Effector memory CD4-positive, alpha-beta T cell (primary cell): Measurements from ENCODE around the gene FTO.

Source experiments
- DNase-seq, 3 donors: peaks; one replicate each; pipeline ENCODE4 v3.0.0-alpha.2; 2020
- H3K27ac ChIP-seq: 2 replicates; pipeline ENCODE4 v1.7.0; 2013; ENCODE audit warnings: mild to moderate bottlenecking, low read length, moderate library complexity; ENCODE audit not compliant: insufficient read depth, poor library complexity, severe bottlenecking
- H3K27me3 ChIP-seq: replicated peaks from 2 replicates; pipeline ENCODE4 v1.7.0; 2013; ENCODE audit warnings: mild to moderate bottlenecking, low read length; ENCODE audit not compliant: insufficient read depth, control insufficient read depth, poor library complexity, severe bottlenecking
- H3K36me3 ChIP-seq: 2 replicates; pipeline ENCODE4 v1.7.0; 2013; ENCODE audit warnings: mild to moderate bottlenecking, low read length, moderate library complexity; ENCODE audit not compliant: control insufficient read depth, insufficient read depth
- H3K4me1 ChIP-seq: 2 replicates; pipeline ENCODE4 v1.7.0; 2013; ENCODE audit warnings: low read length, mild to moderate bottlenecking; ENCODE audit not compliant: control insufficient read depth, insufficient read depth, poor library complexity, severe bottlenecking
- H3K4me3 ChIP-seq: 2 replicates; pipeline ENCODE4 v1.7.0; 2013; ENCODE audit warnings: low read length, low read depth, mild to moderate bottlenecking; ENCODE audit not compliant: insufficient read depth, poor library complexity, severe bottlenecking
- H3K9me3 ChIP-seq: 2 replicates; pipeline ENCODE4 v1.7.0; 2013; ENCODE audit warnings: mild to moderate bottlenecking, low read length, moderate library complexity; ENCODE audit not compliant: control insufficient read depth

FTO gene

DNA sequence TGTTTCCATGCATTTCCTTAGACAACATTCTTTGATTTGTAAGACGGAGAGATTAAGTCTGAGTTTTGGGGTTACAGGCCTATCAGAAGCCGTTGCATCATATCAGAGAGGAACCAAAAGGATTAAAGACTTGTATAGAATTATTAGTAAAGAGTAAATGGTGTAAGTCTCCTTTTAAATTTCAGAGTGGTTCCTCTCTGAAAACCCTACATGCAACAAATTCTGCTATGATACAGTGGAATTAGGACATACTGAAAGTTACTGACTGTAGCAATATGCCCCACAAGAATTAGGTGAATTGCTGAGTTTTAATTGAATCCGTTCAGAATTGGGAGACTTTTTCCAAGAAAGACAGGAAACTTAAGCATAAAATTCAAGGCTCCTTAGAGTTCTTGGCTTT, 221.6 kb downstream of the FTO start:
- H3K9me3 ChIP-seq = no peaks in the 10 kb centered on the region
- no peaks in the 10 kb centered on the region for H3K36me3 ChIP-seq
- no peak overlapping the region for H3K27ac ChIP-seq
- DNase-seq = no peak
- no peaks in the 10 kb centered on the region for H3K27me3 ChIP-seq
- H3K4me3 ChIP-seq = no peak overlapping the region
- H3K4me1 ChIP-seq = no peaks in the 10 kb centered on the region

DNA sequence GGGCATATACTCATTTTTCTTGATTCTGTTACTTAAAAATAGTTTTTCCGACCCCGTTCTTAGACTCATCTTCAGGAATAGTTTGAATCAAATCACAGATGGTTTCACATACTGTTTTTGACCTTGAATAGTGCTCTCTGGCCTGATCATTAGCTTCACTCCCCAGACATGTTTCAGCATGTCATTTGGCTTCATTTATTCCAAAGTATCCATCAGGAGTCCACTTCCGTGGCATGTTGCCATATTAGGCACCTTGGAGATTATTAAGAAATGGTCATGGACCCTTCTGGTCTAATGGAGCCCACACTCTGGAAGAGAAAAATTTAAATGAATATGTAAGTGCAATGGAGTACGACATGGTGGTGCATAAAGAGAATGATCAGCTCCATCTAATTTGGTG, 222.3 kb downstream of the FTO start:
- H3K4me1 ChIP-seq = no peaks in the 10 kb centered on the region
- DNase-seq = no peak
- H3K27me3 ChIP-seq = no peaks in the 10 kb centered on the region
- no peaks in the 10 kb centered on the region for H3K9me3 ChIP-seq
- no peak overlapping the region for H3K4me3 ChIP-seq
- H3K27ac ChIP-seq = no peak overlapping the region
- H3K36me3 ChIP-seq = no peaks in the 10 kb centered on the region

DNA sequence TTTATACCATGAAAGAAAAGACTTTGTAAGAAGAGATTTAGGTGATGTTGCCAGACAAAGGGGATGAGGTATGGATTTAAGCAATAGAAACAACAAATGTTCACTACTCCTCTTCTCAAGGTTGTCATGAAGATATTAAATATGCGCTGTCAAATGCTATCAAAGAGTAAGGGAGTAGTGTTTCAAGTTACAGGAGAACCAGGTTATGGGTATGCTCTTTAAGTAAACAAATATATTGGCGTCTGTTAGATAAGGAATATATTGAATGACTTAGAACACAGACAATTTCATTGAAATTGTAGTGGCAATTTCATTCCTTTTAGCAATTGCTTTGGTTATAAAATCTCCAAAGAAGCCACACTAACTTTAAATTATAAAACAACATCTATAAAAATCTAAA, 229.0 kb downstream of the FTO start:
- Histone ChIP-seq H3K36me3 (peaks cover 6% of the 10 kb centered on the region), H3K4me3 (no peak overlapping the region), H3K27me3 (no peaks in the 10 kb centered on the region), H3K9me3 (no peaks in the 10 kb centered on the region), H3K27ac (no peak overlapping the region), H3K4me1 (no peaks in the 10 kb centered on the region)
- DNase-seq = no peak

DNA sequence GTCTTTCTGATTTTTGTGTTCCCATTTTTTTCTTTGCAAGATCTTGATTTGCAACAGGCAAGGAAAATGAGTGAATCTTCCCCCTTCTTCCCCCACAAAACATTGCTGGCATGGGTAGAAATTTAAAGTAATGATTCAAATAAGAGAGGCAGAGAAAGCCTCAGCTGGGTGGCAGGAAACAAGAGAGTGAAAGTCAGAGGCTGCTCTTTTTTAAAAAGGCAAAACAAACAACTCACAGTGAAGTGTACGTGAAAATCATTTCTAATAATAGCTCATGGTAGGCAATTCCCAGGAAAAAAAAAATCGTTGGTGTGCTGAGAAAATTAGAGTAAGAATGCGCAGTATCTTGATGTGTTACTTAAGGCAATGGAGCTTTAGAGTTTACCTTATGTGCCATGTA, 229.5 kb downstream of the FTO start:
- no peak overlapping the region for H3K27ac ChIP-seq
- no peaks in the 10 kb centered on the region for H3K27me3 ChIP-seq
- DNase-seq = no peak
- no peak overlapping the region for H3K4me3 ChIP-seq
- H3K9me3 ChIP-seq = no peaks in the 10 kb centered on the region
- H3K36me3 ChIP-seq = peaks cover 6% of the 10 kb centered on the region
- H3K4me1 ChIP-seq = no peaks in the 10 kb centered on the region

DNA sequence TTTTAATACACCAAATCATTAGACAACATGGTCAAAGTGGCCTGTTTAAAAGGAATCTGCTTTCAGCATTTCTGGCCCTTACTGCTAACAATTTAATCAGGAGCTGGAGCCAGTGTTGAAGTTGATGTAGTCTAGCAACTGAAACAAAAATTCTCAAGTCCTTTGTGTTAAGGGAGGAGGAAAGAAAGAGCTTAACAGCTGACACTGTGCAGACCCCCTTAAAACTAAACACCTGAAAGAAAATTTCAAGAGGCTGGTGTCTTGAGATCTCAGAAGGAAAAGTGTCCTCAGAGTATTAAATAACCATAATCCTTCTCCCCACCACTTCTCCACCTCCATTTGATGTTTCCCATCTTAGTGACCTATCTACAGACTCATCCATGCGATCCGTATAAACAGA, 232.1 kb downstream of the FTO start:
- no peaks in the 10 kb centered on the region for H3K9me3 ChIP-seq
- no peak for DNase-seq
- no peak overlapping the region for H3K4me3 ChIP-seq
- H3K27ac ChIP-seq = no peak overlapping the region
- no peaks in the 10 kb centered on the region for H3K27me3 ChIP-seq
- H3K4me1 ChIP-seq = no peaks in the 10 kb centered on the region
- peaks cover 6% of the 10 kb centered on the region for H3K36me3 ChIP-seq

DNA sequence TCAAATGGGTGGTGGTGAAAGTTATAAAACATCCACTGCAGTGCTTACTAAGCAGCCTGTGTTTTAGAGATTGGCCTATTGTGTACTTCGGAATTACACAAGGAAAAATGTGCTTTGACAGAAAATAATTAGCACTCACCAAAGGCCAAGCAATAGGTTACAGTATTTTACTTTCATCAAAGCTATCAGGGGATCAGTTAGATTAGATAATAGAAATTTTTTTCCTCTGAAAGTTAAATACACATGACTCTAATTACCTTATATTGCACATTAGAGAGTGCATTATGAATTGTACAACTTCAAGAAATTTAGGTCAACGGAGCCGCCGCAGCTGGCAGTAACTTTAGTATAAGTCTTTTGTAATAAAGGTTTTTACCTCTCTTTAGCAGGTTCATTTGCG, 232.6 kb downstream of the FTO start:
- H3K27ac ChIP-seq = no peak overlapping the region
- H3K27me3 ChIP-seq = no peaks in the 10 kb centered on the region
- no peak overlapping the region for H3K4me3 ChIP-seq
- no peaks in the 10 kb centered on the region for H3K9me3 ChIP-seq
- no peak for DNase-seq
- no peaks in the 10 kb centered on the region for H3K4me1 ChIP-seq
- peaks cover 6% of the 10 kb centered on the region for H3K36me3 ChIP-seq

DNA sequence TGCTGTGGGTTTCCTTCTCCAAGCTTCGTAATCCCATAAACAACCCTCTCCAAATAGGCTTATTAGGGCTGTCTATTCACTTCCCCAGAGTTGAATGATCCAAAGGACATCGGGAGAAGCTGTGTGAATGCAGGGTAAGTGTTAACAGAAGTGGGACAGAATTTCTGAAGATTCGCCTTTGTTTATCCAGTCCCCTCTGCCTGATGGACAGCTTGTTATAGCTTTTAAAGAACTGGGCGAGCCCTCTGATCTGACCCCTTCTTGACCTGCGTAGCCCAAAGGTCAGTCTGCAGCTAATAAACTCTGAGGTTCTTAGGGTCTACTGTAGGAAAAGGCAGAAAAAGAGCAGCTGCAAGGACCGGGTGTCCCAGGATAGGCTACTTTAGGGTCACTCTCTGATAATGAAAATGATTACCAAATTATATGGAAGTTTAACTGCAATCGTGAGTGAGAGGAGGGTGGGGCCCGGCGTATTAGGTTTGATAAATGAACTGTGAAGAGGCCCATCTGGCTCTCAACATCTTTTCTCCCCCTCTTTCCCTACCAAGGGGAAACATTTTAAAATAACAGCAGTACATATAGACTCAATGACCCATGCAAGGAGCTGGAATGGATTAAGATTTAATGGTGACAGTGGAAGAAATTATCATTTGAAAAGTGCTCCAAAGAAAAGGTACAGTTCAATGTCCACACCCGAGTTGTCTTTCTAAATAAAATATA, 233.4 kb downstream of the FTO start:
- Histone ChIP-seq H3K36me3 (peaks cover 6% of the 10 kb centered on the region), H3K27ac (no peak overlapping the region), H3K27me3 (no peaks in the 10 kb centered on the region), H3K4me3 (no peak overlapping the region), H3K9me3 (no peaks in the 10 kb centered on the region), H3K4me1 (no peaks in the 10 kb centered on the region)
- no peak for DNase-seq

DNA sequence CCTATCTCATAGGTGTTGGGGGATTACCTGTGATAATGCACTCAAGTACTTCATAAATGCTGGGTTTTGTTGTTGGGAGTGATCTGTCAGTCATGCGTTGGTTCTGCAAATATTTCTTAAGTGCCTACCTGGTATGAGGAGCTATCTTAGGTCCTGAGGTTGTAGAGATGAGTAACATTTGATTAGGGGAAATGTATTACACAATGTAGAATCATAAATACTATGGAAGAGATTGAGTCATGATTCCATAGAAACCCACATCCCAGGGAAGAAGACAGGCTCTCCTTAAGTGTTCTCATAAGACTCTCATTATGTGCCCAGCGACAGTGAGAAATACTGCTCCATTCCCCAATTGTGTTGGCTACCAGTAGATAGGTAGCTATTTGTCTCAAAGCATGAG, 240.1 kb downstream of the FTO start:
- no peak overlapping the region for H3K4me3 ChIP-seq
- H3K9me3 ChIP-seq = no peaks in the 10 kb centered on the region
- H3K36me3 ChIP-seq = no peaks in the 10 kb centered on the region
- no peak overlapping the region for H3K27ac ChIP-seq
- no peaks in the 10 kb centered on the region for H3K27me3 ChIP-seq
- no peak for DNase-seq
- H3K4me1 ChIP-seq = no peaks in the 10 kb centered on the region

DNA sequence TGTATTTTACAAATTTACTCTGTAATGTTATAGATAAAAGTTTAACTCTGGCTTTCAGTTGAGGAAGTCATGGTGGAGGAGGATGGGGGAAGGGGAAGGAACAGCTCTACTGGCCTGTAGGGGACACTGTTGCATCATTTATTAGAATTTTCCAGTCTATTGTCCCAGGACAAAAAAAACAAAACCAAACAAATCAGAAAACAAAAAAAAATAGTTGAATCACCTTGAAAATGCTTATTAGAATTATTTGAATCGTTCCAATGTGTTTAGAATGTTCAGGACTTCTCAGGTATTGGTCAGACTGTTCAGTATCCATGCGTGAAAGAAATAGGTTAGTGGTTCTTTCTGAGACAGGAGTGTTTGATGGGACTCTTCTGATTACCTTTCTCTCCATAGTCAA, 242.0 kb downstream of the FTO start:
- Histone ChIP-seq H3K4me3 (no peak overlapping the region), H3K4me1 (no peaks in the 10 kb centered on the region), H3K27ac (no peak overlapping the region), H3K27me3 (no peaks in the 10 kb centered on the region), H3K9me3 (no peaks in the 10 kb centered on the region), H3K36me3 (no peaks in the 10 kb centered on the region)
- no peak for DNase-seq

DNA sequence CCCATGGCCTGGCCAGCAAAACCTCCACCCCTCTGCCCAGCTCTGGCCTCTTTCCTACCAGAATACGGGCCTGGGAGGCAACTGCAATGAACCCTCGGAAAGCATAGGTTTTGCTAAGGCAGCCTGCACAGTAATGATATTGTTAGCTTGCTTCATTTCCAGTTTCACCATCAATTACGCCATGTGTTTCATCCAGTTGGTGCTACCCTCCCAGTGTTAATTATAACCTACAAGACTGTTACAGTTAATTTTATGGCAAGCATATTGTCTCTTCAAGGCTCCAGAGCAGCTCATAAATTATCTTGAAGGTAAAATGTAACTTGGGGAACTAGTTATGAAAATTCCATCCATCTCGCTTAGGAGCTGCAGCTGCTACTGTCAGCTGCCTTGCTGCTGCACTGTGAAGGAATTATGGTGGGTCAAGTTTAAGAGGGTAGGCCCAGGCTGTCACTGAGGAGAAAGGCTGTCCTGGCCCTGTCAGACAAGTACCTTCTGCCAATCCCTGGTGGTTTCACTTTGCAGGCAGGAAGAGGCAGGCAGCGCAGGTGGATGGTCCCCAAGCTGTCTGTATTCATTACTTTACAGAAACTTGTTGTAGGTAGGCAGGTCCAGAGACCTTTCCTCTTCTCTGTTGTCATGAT, 242.9 kb downstream of the FTO start:
- Histone ChIP-seq H3K4me1 (no peaks in the 10 kb centered on the region), H3K4me3 (no peak overlapping the region), H3K27me3 (no peaks in the 10 kb centered on the region), H3K27ac (no peak overlapping the region), H3K9me3 (no peaks in the 10 kb centered on the region), H3K36me3 (no peaks in the 10 kb centered on the region)
- DNase-seq = no peak
